B cell (primary cell): ENCODE data around the gene PITRM1. TPM values are rescaled to one million over a fixed set of nuclear protein-coding genes. Genes with fewer than 3 reads are reported as not detected.

ENCODE experiments used
- ATAC-seq: fragments of 200-7000 bp; cut with Tn5 transposase; one replicate; pipeline ENCODE4 v1.10.0; 2021; ENCODE audit warnings: low read depth, mild to moderate bottlenecking, moderate number of reproducible peaks, moderate library complexity
- CTCF ChIA-PET: fragments of 350-600 bp; sonication (Branson Sonifier 250); formaldehyde crosslinking; loops from one replicate; lab custom pipeline; 2021; ENCODE audit warnings: antibody characterized with exemption, inconsistent platforms; lab: Charles Lee
- POLR2A ChIA-PET: fragments of 350-600 bp; sonication (Branson Sonifier 250); formaldehyde crosslinking; loops from one replicate; lab custom pipeline; 2021; ENCODE audit warnings: antibody characterized with exemption; lab: Charles Lee
- DNase-seq: peaks from one replicate; pipeline ENCODE4 v3.0.0; 2013
- H2AFZ ChIP-seq: 2 replicates; pipeline ENCODE4 v1.6.1; 2012; ENCODE audit warnings: mild to moderate bottlenecking, low read depth, low read length; ENCODE audit not compliant: insufficient read depth, poor library complexity, severe bottlenecking
- H3K27ac ChIP-seq, 2 donors: 1 replicate in 1 of 2; 2 replicates in 1 of 2; pipeline ENCODE4 v1.5.1; 2012 to 2013; ENCODE audit warnings: low read length in 2 of 2, mild to moderate bottlenecking in 2 of 2, moderate library complexity in 1 of 2
- H3K27me3 ChIP-seq, 4 experiments: fragments of 200-600 bp in 1 of 4; sonication (generic) in 1 of 4; replicated peaks in 1 of 4; 1 replicate in 2 of 4; 2 replicates in 2 of 4; pipeline versions ENCODE4 v1.6.1 to v1.7.0; 2013 to 2016; ENCODE audit warnings: low read length in 3 of 4, mild to moderate bottlenecking in 2 of 4, mixed read lengths in 1 of 4, moderate library complexity in 1 of 4; ENCODE audit not compliant: insufficient read depth in 4 of 4, control insufficient read depth in 3 of 4; ENCODE audit errors: control extremely low read depth in 1 of 4
- H3K36me3 ChIP-seq, 2 experiments: replicated peaks in 1 of 2; 1 replicate in 1 of 2; 2 replicates in 1 of 2; pipeline versions ENCODE4 v1.6.1 to v1.7.1; 2013; ENCODE audit warnings: low read length in 1 of 2; ENCODE audit not compliant: insufficient read depth in 2 of 2, control insufficient read depth in 1 of 2; ENCODE audit errors: control extremely low read depth in 1 of 2, extremely low read depth in 1 of 2
- H3K4me1 ChIP-seq, 2 donors: fragments of 200-600 bp in 1 of 2; sonication (generic) in 1 of 2; 1 replicate in 1 of 2; 2 replicates in 1 of 2; pipeline versions ENCODE4 v1.5.1 to v1.6.1; 2013 to 2017; ENCODE audit warnings: low read length in 2 of 2; ENCODE audit not compliant: control insufficient read depth in 2 of 2, insufficient read depth in 2 of 2
- H3K4me2 ChIP-seq: replicated peaks from 2 replicates; pipeline ENCODE3; 2012; ENCODE audit warnings: mild to moderate bottlenecking, low read depth, low read length; ENCODE audit not compliant: poor library complexity, severe bottlenecking
- H3K4me3 ChIP-seq, 5 experiments: fragments of 200-600 bp in 1 of 5; sonication (generic) in 1 of 5; 1 replicate in 3 of 5; 2 replicates in 2 of 5; pipeline versions ENCODE4 v1.5.1 to v1.7.0; 2011 to 2016; ENCODE audit warnings: low read length in 4 of 5, mild to moderate bottlenecking in 4 of 5, low read depth in 2 of 5, control low read depth in 1 of 5, moderate library complexity in 1 of 5; ENCODE audit not compliant: insufficient read depth in 1 of 5; ENCODE audit errors: control extremely low read depth in 1 of 5, extremely low read depth in 1 of 5
- H3K79me2 ChIP-seq: fragments of 200-600 bp; sonication (generic); one replicate; pipeline ENCODE4 v1.6.0; 2016; ENCODE audit warnings: low read length; ENCODE audit not compliant: control insufficient read depth, insufficient read depth
- H3K9ac ChIP-seq: fragments of 200-600 bp; sonication (generic); 2 replicates; pipeline ENCODE4 v1.6.1; 2017; ENCODE audit warnings: mild to moderate bottlenecking, low read length, moderate library complexity
- H3K9me3 ChIP-seq, 3 donors: one replicate each; pipeline versions ENCODE4 v1.6.1 to v1.7.1; 2013; ENCODE audit warnings: low read length in 2 of 3; ENCODE audit not compliant: control insufficient read depth in 2 of 3, insufficient read depth in 1 of 3; ENCODE audit errors: control extremely low read depth in 1 of 3
- H4K20me1 ChIP-seq: 2 replicates; pipeline ENCODE4 v1.6.0; 2012; ENCODE audit warnings: mild to moderate bottlenecking, low read length; ENCODE audit not compliant: insufficient read depth, control insufficient read depth, poor library complexity, severe bottlenecking
- H3K27ac Mint-ChIP-seq: one replicate; pipeline ENCODE4 v1.8.0; 2021; ENCODE audit warnings: mixed read lengths
- H3K27me3 Mint-ChIP-seq: one replicate; pipeline ENCODE4 v1.8.0; 2021; ENCODE audit warnings: mixed read lengths
- H3K4me1 Mint-ChIP-seq: one replicate; pipeline ENCODE4 v1.8.0; 2021; ENCODE audit warnings: mixed read lengths
- H3K4me3 Mint-ChIP-seq: one replicate; pipeline ENCODE4 v1.8.0; 2021; ENCODE audit warnings: mixed read lengths
- H3K9me3 Mint-ChIP-seq: one replicate; pipeline ENCODE4 v1.8.0; 2022; ENCODE audit warnings: mixed read lengths; ENCODE audit not compliant: insufficient read depth
- EZH2 ChIP-seq: IDR thresholded peaks from 2 replicates; pipeline ENCODE4 v1.6.1; 2012; ENCODE audit warnings: borderline replicate concordance, low read depth, mild to moderate bottlenecking, moderate library complexity, low read length; ENCODE audit not compliant: insufficient read depth, poor library complexity, severe bottlenecking
- WGBS: methylation state at CpG from one replicate; pipeline ENCODE4 v1.1.5; 2013; ENCODE audit warnings: missing lambda C conversion rate; ENCODE audit not compliant: insufficient coverage; 5-methylcytosine and 5-hydroxymethylcytosine counted together
- intact Hi-C: fragments of 100-400 bp; cut with micrococcal nuclease; formaldehyde crosslinking; loops from one replicate; pipeline ENCODE4 v1.10.0; 2022
- polyA plus RNA-seq: library from polyadenylated mRNA; depleted of rRNA; stranded (reverse); fragments of >200 nt; gene quantifications from 2 replicates; pipeline ENCODE4 v1.2.3, GENCODE V29; 2012
- total RNA-seq, 2 donors: library from RNA; stranded (reverse); fragments of 120-200 nt in 1 of 2; gene quantifications; 1 replicate in 1 of 2; 2 replicates in 1 of 2; pipeline versions ENCODE4 v1.2.3 to v1.2.4, GENCODE V29; 2013 to 2022
- TF ChIP-seq, protein P1 (sequence below): fragments of 200-600 bp; IDR thresholded peaks from one replicate; pipeline ENCODE4 v1.8.0; 2022; ENCODE audit warnings: antibody characterized with exemption, mild to moderate bottlenecking

PITRM1 gene
- total and polyA plus RNA-seq, 2 donors (not counting 1 experiment from before 2014, with no cell fraction given) = 50.7 to 71.1 TPM

DNA sequence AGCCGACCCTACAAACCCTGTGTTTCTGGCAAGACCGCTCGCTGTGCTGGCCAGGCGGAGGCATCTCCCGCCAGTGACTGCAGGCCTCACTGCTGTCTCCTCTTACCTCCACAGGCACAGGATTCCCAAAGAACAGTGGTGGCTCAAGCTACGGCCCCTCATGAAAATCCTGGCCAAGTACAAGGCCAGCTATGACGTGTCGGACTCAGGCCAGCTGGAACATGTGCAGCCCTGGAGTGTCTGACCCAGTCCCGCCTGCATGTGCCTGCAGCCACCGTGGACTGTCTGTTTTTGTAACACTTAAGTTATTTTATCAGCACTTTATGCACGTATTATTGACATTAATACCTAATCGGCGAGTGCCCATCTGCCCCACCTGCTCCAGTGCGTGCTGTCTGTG lies 36.2 kb downstream of the PITRM1 start:
- Mint-ChIP-seq H3K4me1 (no peaks in the 10 kb centered on the region), H3K4me3 (no peak overlapping the region), H3K27me3 (no peaks in the 10 kb centered on the region), H3K9me3 (no peaks in the 10 kb centered on the region), H3K27ac (no peak overlapping the region)
- CTCF ChIA-PET = no interaction called here
- intact Hi-C loops = no loop called here
- DNase-seq = no peak
- WGBS = 98% methylated on average over 9 of the region's 14 CpGs
- TF ChIP-seq, protein P1, sequence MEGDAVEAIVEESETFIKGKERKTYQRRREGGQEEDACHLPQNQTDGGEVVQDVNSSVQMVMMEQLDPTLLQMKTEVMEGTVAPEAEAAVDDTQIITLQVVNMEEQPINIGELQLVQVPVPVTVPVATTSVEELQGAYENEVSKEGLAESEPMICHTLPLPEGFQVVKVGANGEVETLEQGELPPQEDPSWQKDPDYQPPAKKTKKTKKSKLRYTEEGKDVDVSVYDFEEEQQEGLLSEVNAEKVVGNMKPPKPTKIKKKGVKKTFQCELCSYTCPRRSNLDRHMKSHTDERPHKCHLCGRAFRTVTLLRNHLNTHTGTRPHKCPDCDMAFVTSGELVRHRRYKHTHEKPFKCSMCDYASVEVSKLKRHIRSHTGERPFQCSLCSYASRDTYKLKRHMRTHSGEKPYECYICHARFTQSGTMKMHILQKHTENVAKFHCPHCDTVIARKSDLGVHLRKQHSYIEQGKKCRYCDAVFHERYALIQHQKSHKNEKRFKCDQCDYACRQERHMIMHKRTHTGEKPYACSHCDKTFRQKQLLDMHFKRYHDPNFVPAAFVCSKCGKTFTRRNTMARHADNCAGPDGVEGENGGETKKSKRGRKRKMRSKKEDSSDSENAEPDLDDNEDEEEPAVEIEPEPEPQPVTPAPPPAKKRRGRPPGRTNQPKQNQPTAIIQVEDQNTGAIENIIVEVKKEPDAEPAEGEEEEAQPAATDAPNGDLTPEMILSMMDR = no peak
- TF ChIP-seq EZH2 = no peak
- POLR2A ChIA-PET = no interaction called here
- ATAC-seq = no peak
- Histone ChIP-seq H3K27me3 (no peaks in the 10 kb centered on the region), H3K4me1 (no peaks in the 10 kb centered on the region), H3K36me3 (peaks cover 9 to 80% of the 10 kb centered on the region in 2 experiments), H3K4me3 (no peak overlapping the region), H3K9me3 (no peaks in the 10 kb centered on the region), H3K79me2 (no peaks in the 10 kb centered on the region), H3K27ac (no peak overlapping the region), H3K9ac (no peak overlapping the region), H4K20me1 (no peaks in the 10 kb centered on the region), H3K4me2 (no peak overlapping the region), H2AFZ (no peak overlapping the region)

DNA sequence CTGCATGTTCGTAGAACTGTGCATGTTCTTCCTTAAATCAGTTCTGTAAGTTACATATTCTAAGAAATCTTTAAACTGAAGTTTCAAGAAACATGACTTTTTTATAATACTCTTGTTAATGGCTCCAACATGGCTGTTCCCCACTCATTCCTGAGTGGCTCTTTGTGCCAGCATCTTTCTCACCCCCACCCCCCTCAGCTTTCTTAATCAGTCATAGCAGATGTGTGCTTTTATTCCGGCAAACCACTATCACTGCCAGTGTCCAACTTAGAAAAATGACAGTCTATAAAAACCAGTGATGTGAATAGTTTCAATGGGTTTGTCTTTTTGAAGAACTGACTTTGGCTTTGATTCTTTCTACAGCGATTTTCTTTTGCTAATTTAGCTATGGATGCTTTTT lies 37.6 kb downstream of the PITRM1 start:
- H4K20me1 ChIP-seq = no peaks in the 10 kb centered on the region
- intact Hi-C loops = no loop called here
- POLR2A ChIA-PET = no interaction called here
- CTCF ChIA-PET = no interaction called here
- no peak overlapping the region for H3K27ac ChIP-seq
- peaks cover 7 to 73% of the 10 kb centered on the region in 2 experiments for H3K36me3 ChIP-seq
- no peak overlapping the region for H3K4me3 Mint-ChIP-seq
- no peaks in the 10 kb centered on the region for H3K79me2 ChIP-seq
- H3K4me1 Mint-ChIP-seq = no peaks in the 10 kb centered on the region
- no peaks in the 10 kb centered on the region for H3K27me3 ChIP-seq
- H3K27me3 Mint-ChIP-seq = no peaks in the 10 kb centered on the region
- no peak overlapping the region for H3K27ac Mint-ChIP-seq
- WGBS = no CpG with 5 or more reads among the region's 3 CpGs
- no peak overlapping the region for H3K4me3 ChIP-seq
- DNase-seq (no peak), ATAC-seq (no peak)
- TF ChIP-seq, protein P1 = no peak
- no peak for TF ChIP-seq EZH2
- H3K9me3 Mint-ChIP-seq = no peaks in the 10 kb centered on the region
- no peak overlapping the region for H3K4me2 ChIP-seq
- no peak overlapping the region for H3K9ac ChIP-seq
- H3K9me3 ChIP-seq = peaks cover 0 to 2% (median 0%) of the 10 kb centered on the region in 3 donors
- H3K4me1 ChIP-seq = no peaks in the 10 kb centered on the region
- H2AFZ ChIP-seq = no peak overlapping the region
